Neural progenitor cell (in vitro differentiated cells): Measurements from ENCODE around the gene GLB1L2. TPM values are rescaled to one million over a fixed set of nuclear protein-coding genes. Genes with fewer than 3 reads are reported as not detected.

Experiments
- DNase-seq: peaks from one replicate; pipeline ENCODE4 v3.0.0-alpha.2; 2016; ENCODE audit warnings: low spot score
- H2AFZ ChIP-seq: fragments of 200-600 bp; sonication (generic); replicated peaks from 2 replicates; pipeline ENCODE4 v1.6.1; 2016; ENCODE audit warnings: antibody characterized with exemption
- H3F3A ChIP-seq: fragments of 200-600 bp; sonication (generic); 2 replicates; pipeline ENCODE4 v1.6.1; 2016; ENCODE audit warnings: antibody characterized with exemption, low read depth
- H3K27ac ChIP-seq: fragments of 200-600 bp; sonication (generic); 2 replicates; pipeline ENCODE4 v1.5.1; 2016; ENCODE audit warnings: mild to moderate bottlenecking
- H3K27me3 ChIP-seq: fragments of 200-600 bp; sonication (generic); 2 replicates; pipeline ENCODE4 v1.6.1; 2016; ENCODE audit warnings: mild to moderate bottlenecking, moderate library complexity
- H3K36me3 ChIP-seq: fragments of 200-600 bp; sonication (generic); 2 replicates; pipeline ENCODE4 v1.5.1; 2016
- H3K4me1 ChIP-seq: fragments of 200-600 bp; sonication (generic); 2 replicates; pipeline ENCODE4 v1.6.1; 2016; ENCODE audit warnings: mixed run types
- H3K4me2 ChIP-seq: fragments of 200-600 bp; sonication (generic); 2 replicates; pipeline ENCODE4 v1.6.1; 2016
- H3K4me3 ChIP-seq: fragments of 200-600 bp; sonication (generic); 2 replicates; pipeline ENCODE4 v1.5.1; 2016
- H3K79me2 ChIP-seq: fragments of 200-600 bp; sonication (generic); 2 replicates; pipeline ENCODE4 v1.6.1; 2016; ENCODE audit warnings: low read depth
- H3K9ac ChIP-seq: fragments of 200-600 bp; sonication (generic); 2 replicates; pipeline ENCODE4 v1.6.1; 2016
- H3K9me3 ChIP-seq: fragments of 200-600 bp; sonication (generic); 2 replicates; pipeline ENCODE4 v1.5.1; 2016; ENCODE audit warnings: low read depth
- H4K20me1 ChIP-seq: fragments of 200-600 bp; sonication (generic); 2 replicates; pipeline ENCODE4 v1.6.1; 2016; ENCODE audit warnings: low read depth
- H3K27ac Mint-ChIP-seq: 3 replicates; pipeline ENCODE4 v1.8.0; 2021; ENCODE audit warnings: mixed read lengths
- H3K27me3 Mint-ChIP-seq: 2 replicates; pipeline ENCODE4 v1.8.0; 2022; ENCODE audit warnings: low read depth, mild to moderate bottlenecking, inconsistent platforms, moderate library complexity, mixed read lengths; ENCODE audit not compliant: insufficient read depth
- H3K36me3 Mint-ChIP-seq: 3 replicates; pipeline ENCODE4 v1.8.0; 2021; ENCODE audit warnings: mixed read lengths
- H3K4me1 Mint-ChIP-seq: 3 replicates; pipeline ENCODE4 v1.8.0; 2021; ENCODE audit warnings: mixed read lengths
- H3K4me3 Mint-ChIP-seq: 3 replicates; pipeline ENCODE4 v1.8.0; 2021; ENCODE audit warnings: mild to moderate bottlenecking, moderate library complexity, mixed read lengths
- H3K9me3 Mint-ChIP-seq: 3 replicates; pipeline ENCODE4 v1.8.0; 2020; ENCODE audit warnings: mixed read lengths
- CTCF ChIP-seq: fragments of 200-600 bp; sonication (generic); IDR thresholded peaks from 2 replicates; pipeline ENCODE4 v1.5.1; 2017; ENCODE audit warnings: antibody characterized with exemption, mild to moderate bottlenecking
- EZH2 ChIP-seq: fragments of 200-600 bp; sonication (generic); IDR thresholded peaks from 2 replicates; pipeline ENCODE4 v1.6.1; 2017; ENCODE audit warnings: antibody characterized with exemption, mild to moderate bottlenecking, moderate library complexity
- EZH2phosphoT487 ChIP-seq: fragments of 200-600 bp; sonication (generic); IDR thresholded peaks from 2 replicates; pipeline ENCODE4 v1.6.1; 2017; ENCODE audit warnings: antibody characterized with exemption
- total RNA-seq: library from RNA; depleted of rRNA; stranded (reverse); fragments of >200 nt; gene quantifications from 2 replicates; pipeline ENCODE4 v1.2.3, GENCODE V29; 2015; ENCODE audit warnings: low replicate concordance

The GLB1L2 gene
- total RNA-seq, 1 donor from 2014 or later = 2.0 TPM

GRCh38 chr11:134291196-134291595 lies 40.6 kb upstream of the GLB1L2 start:
- H3K36me3 Mint-ChIP-seq = no peaks in the 10 kb centered on the region
- no peak for TF ChIP-seq CTCF
- no peak for TF ChIP-seq EZH2
- no peak for TF ChIP-seq EZH2phosphoT487
- no peak overlapping the region for H3K27ac Mint-ChIP-seq
- Histone ChIP-seq H2AFZ (no peak overlapping the region), H3K79me2 (no peaks in the 10 kb centered on the region), H3K4me2 (no peak overlapping the region), H3K4me1 (no peaks in the 10 kb centered on the region), H3F3A (no peaks in the 10 kb centered on the region), H3K36me3 (no peaks in the 10 kb centered on the region), H3K9ac (no peak overlapping the region), H3K4me3 (no peak overlapping the region), H3K9me3 (no peaks in the 10 kb centered on the region), H3K27me3 (no peaks in the 10 kb centered on the region), H4K20me1 (no peaks in the 10 kb centered on the region), H3K27ac (no peak overlapping the region)
- peaks cover 9% of the 10 kb centered on the region for H3K27me3 Mint-ChIP-seq
- H3K4me3 Mint-ChIP-seq = no peak overlapping the region
- no peak for DNase-seq
- peaks cover 21% of the 10 kb centered on the region for H3K4me1 Mint-ChIP-seq
- H3K9me3 Mint-ChIP-seq = no peaks in the 10 kb centered on the region

GRCh38 chr11:134292661-134293060 lies 39.1 kb upstream of the GLB1L2 start:
- Histone ChIP-seq H3K9ac (no peak overlapping the region), H2AFZ (no peak overlapping the region), H3F3A (no peaks in the 10 kb centered on the region), H3K9me3 (no peaks in the 10 kb centered on the region), H4K20me1 (no peaks in the 10 kb centered on the region), H3K79me2 (no peaks in the 10 kb centered on the region), H3K36me3 (no peaks in the 10 kb centered on the region), H3K4me3 (no peak overlapping the region), H3K4me1 (no peaks in the 10 kb centered on the region), H3K4me2 (no peak overlapping the region), H3K27ac (no peak overlapping the region), H3K27me3 (no peaks in the 10 kb centered on the region)
- H3K4me1 Mint-ChIP-seq = peaks cover 21% of the 10 kb centered on the region
- no peak for DNase-seq
- no peak overlapping the region for H3K27ac Mint-ChIP-seq
- H3K36me3 Mint-ChIP-seq = no peaks in the 10 kb centered on the region
- H3K27me3 Mint-ChIP-seq = peaks cover 7% of the 10 kb centered on the region
- TF ChIP-seq CTCF = no peak
- TF ChIP-seq EZH2 = no peak
- no peak for TF ChIP-seq EZH2phosphoT487
- H3K4me3 Mint-ChIP-seq = no peak overlapping the region
- H3K9me3 Mint-ChIP-seq = no peaks in the 10 kb centered on the region

- H3K27ac Mint-ChIP-seq = no peak overlapping the region
Measured at GRCh38 chr11:134293119-134294113, 38.4 kb upstream of the GLB1L2 start.

More at GRCh38 chr11:134293119-134294113, 38.4 kb upstream of the GLB1L2 start:
- no peak for TF ChIP-seq EZH2
- TF ChIP-seq EZH2phosphoT487 = no peak
- no peak for TF ChIP-seq CTCF
- Histone ChIP-seq H3K9ac (no peak overlapping the region), H3K79me2 (no peaks in the 10 kb centered on the region), H3K27ac (no peak overlapping the region), H3K36me3 (no peaks in the 10 kb centered on the region), H3K4me1 (no peaks in the 10 kb centered on the region), H2AFZ (no peak overlapping the region), H4K20me1 (no peaks in the 10 kb centered on the region), H3K9me3 (no peaks in the 10 kb centered on the region), H3F3A (no peaks in the 10 kb centered on the region), H3K4me3 (no peak overlapping the region), H3K27me3 (no peaks in the 10 kb centered on the region), H3K4me2 (no peak overlapping the region)
- DNase-seq = no peak
- Mint-ChIP-seq H3K36me3 (no peaks in the 10 kb centered on the region), H3K4me1 (peaks cover 16% of the 10 kb centered on the region), H3K4me3 (no peak overlapping the region), H3K9me3 (no peaks in the 10 kb centered on the region), H3K27me3 (peaks cover 3% of the 10 kb centered on the region)
